Neural cell (in vitro differentiated cells): ENCODE measurements around the gene RRP15. TPM values are rescaled to one million over a fixed set of nuclear protein-coding genes. Genes with fewer than 3 reads are reported as not detected.

ENCODE experiments used
- H2AFZ ChIP-seq: fragments of 200-600, 300-800 bp; sonication (generic), shearing (Covaris generic); 2 replicates; pipeline ENCODE4 v1.6.0; 2014; ENCODE audit warnings: low read depth, mild to moderate bottlenecking, antibody characterized with exemption, low read length, moderate library complexity
- H3F3A ChIP-seq: fragments of 200-600 bp; shearing (Covaris generic); 2 replicates; pipeline ENCODE4 v1.6.1; 2016; ENCODE audit warnings: mild to moderate bottlenecking, moderate library complexity, mixed read lengths, antibody characterized with exemption, low read length; ENCODE audit not compliant: insufficient read depth, poor library complexity, severe bottlenecking
- H3K27ac ChIP-seq: fragments of 200-600, 300-800 bp; sonication (generic), shearing (Covaris generic); 2 replicates; pipeline ENCODE4 v1.5.1; 2014; ENCODE audit warnings: mild to moderate bottlenecking, low read length, moderate library complexity
- H3K27me3 ChIP-seq: fragments of 300-800, 200-600 bp; sonication (generic), shearing (Covaris generic); 2 replicates; pipeline ENCODE4 v1.6.0; 2014; ENCODE audit warnings: mild to moderate bottlenecking, low read depth, low read length, moderate library complexity; ENCODE audit not compliant: insufficient read depth
- H3K36me3 ChIP-seq: fragments of 300-800, 200-600 bp; sonication (generic), shearing (Covaris generic); 2 replicates; pipeline ENCODE4 v1.5.1; 2014; ENCODE audit warnings: mild to moderate bottlenecking, antibody characterized with exemption, low read length, moderate library complexity; ENCODE audit not compliant: insufficient read depth
- H3K4me2 ChIP-seq: fragments of 300-800, 200-600 bp; sonication (generic), shearing (Covaris generic); 2 replicates; pipeline ENCODE4 v1.6.0; 2014; ENCODE audit warnings: mild to moderate bottlenecking, low read length
- H3K4me3 ChIP-seq: fragments of 300-800, 200-600 bp; sonication (generic), shearing (Covaris generic); 2 replicates; pipeline ENCODE4 v1.5.1; 2014; ENCODE audit warnings: mild to moderate bottlenecking, low read length, moderate library complexity
- H3K79me2 ChIP-seq: fragments of 200-600 bp; shearing (Covaris generic); replicated peaks from 2 replicates; pipeline ENCODE4 v1.6.0; 2014; ENCODE audit warnings: mild to moderate bottlenecking, low read length, moderate library complexity; ENCODE audit not compliant: insufficient read depth
- H3K9ac ChIP-seq: fragments of 300-800, 200-600 bp; sonication (generic), shearing (Covaris generic); 2 replicates; pipeline ENCODE4 v1.6.1; 2016; ENCODE audit warnings: mild to moderate bottlenecking, low read length, mixed read lengths
- H3K9me2 ChIP-seq: fragments of 200-600 bp; shearing (Covaris generic); 2 replicates; pipeline ENCODE4 v1.6.1; 2016; ENCODE audit warnings: mild to moderate bottlenecking, low read length, mixed read lengths; ENCODE audit not compliant: insufficient read depth
- H3K9me3 ChIP-seq: fragments of 200-600, 300-800 bp; sonication (generic), shearing (Covaris generic); 2 replicates; pipeline ENCODE4 v1.6.1; 2016; ENCODE audit warnings: mild to moderate bottlenecking, mixed run types, low read length, moderate library complexity, mixed read lengths
- H4K20me1 ChIP-seq: fragments of 200-600 bp; shearing (Covaris generic); 2 replicates; pipeline ENCODE4 v1.6.1; 2016; ENCODE audit warnings: mild to moderate bottlenecking, mixed run types; ENCODE audit not compliant: insufficient read depth
- EP300 ChIP-seq: fragments of 450-650 bp; conservative IDR thresholded peaks from 2 replicates; pipeline ENCODE4 v1.6.1; 2014; ENCODE audit warnings: antibody characterized with exemption, mild to moderate bottlenecking, moderate library complexity; ENCODE audit not compliant: poor library complexity, severe bottlenecking
- EZH2 ChIP-seq: fragments of 200-600, 300-800 bp; shearing (Covaris generic), sonication (generic); IDR thresholded peaks from 2 replicates; pipeline ENCODE4 v1.6.1; 2014; ENCODE audit warnings: antibody characterized with exemption, low read length, borderline replicate concordance, mild to moderate bottlenecking; ENCODE audit not compliant: insufficient read depth, poor library complexity, severe bottlenecking
- MXI1 ChIP-seq: fragments of 450-650 bp; conservative IDR thresholded peaks from 2 replicates; pipeline ENCODE4 v1.6.1; 2014; ENCODE audit warnings: antibody characterized with exemption, mild to moderate bottlenecking; ENCODE audit not compliant: poor library complexity, severe bottlenecking
- POLR2AphosphoS5 ChIP-seq: IDR thresholded peaks from 2 replicates; pipeline ENCODE4 v1.6.1; 2012
- RAD21 ChIP-seq: fragments of 450-650 bp; conservative IDR thresholded peaks from 2 replicates; pipeline ENCODE4 v1.6.1; 2014; ENCODE audit warnings: antibody characterized with exemption, mild to moderate bottlenecking, moderate library complexity
- SMC3 ChIP-seq: fragments of 450-650 bp; conservative IDR thresholded peaks from 2 replicates; pipeline ENCODE4 v1.6.1; 2014; ENCODE audit warnings: antibody characterized with exemption, mild to moderate bottlenecking, moderate library complexity; ENCODE audit not compliant: poor library complexity
- polyA plus RNA-seq: library from polyadenylated mRNA; depleted of rRNA; stranded (reverse); fragments of >200 nt; gene quantifications from 2 replicates; pipeline ENCODE4 v1.2.3, GENCODE V29; 2014
- TF ChIP-seq, protein P1 (sequence below): fragments of 450-650 bp; IDR thresholded peaks from 2 replicates; pipeline ENCODE4 v1.5.1; 2014; ENCODE audit warnings: antibody characterized with exemption, mild to moderate bottlenecking, moderate library complexity; ENCODE audit not compliant: poor library complexity, severe bottlenecking
- TF ChIP-seq, protein P2 (sequence below): IDR thresholded peaks from 2 replicates; pipeline ENCODE4 v1.6.1; 2012; ENCODE audit warnings: borderline replicate concordance

The RRP15 gene
- polyA plus RNA-seq, 1 donor from 2014 or later: 5.4 TPM

DNA sequence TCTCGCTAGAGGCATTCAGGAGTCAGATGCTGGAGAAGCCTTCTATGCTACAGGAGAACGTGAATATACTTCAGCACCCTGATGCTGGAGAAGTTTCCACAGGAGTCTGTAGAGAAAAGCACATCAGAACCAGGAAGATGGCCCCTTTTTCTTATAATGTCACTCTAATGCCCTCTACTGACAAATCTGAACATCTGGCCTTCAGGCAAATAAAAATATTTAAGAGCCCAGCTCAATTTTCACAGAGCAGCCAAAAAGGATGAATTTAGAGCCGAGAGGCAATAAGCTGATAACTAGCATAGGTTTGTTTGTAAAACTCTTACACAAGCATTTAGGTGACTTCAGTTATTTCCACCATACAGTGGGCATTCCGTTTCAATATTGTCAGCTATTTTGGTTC is 3.8 kb upstream of the RRP15 start:
- H3K36me3 ChIP-seq: no peaks in the 10 kb centered on the region
- no peak for TF ChIP-seq EZH2
- TF ChIP-seq EP300: no peak
- H3F3A ChIP-seq: no peaks in the 10 kb centered on the region
- no peak overlapping the region for H3K4me2 ChIP-seq
- H3K27ac ChIP-seq: no peak overlapping the region
- H3K27me3 ChIP-seq: no peaks in the 10 kb centered on the region
- H3K9me3 ChIP-seq: peaks cover 3% of the 10 kb centered on the region
- no peak overlapping the region for H3K4me3 ChIP-seq
- H3K9ac ChIP-seq: no peak overlapping the region
- peaks cover 11% of the 10 kb centered on the region for H3K79me2 ChIP-seq
- no peaks in the 10 kb centered on the region for H3K9me2 ChIP-seq
- H2AFZ ChIP-seq: no peak overlapping the region
- no peaks in the 10 kb centered on the region for H4K20me1 ChIP-seq

DNA sequence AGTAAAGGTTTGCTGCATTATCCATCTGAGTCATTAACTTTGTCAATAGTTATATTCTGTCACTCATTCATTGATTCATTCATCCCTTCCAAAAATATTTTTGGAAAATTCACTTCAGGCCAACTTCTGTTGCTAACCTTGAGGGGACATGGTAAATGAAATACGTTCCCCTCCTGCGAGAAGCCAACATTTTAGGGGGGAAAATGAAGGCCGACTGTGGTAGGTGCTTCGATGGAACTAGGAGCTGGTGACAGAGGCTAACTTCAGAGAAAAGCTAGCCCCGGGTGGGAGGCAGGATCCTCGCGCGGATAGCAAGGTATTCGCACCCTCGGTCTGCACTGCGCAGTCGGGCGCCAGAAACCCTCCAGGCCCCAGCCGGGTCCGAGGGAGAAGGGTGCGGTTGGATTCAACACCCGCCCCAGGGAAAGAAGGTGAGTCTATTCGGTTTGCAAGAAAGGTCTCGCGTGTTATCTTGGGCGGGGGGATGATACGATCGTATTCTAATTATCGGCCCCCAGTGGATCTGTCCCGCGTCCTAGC is 646 bp upstream of the RRP15 start:
- peak overlapping the region; percentile 95 for H2AFZ ChIP-seq
- peak overlapping the region; percentile 85 for H3K4me3 ChIP-seq
- no peaks in the 10 kb centered on the region for H3K36me3 ChIP-seq
- no peaks in the 10 kb centered on the region for H3K9me2 ChIP-seq
- no peaks in the 10 kb centered on the region for H3K27me3 ChIP-seq
- H3K79me2 ChIP-seq: peaks cover 24% of the 10 kb centered on the region
- no peaks in the 10 kb centered on the region for H3F3A ChIP-seq
- H3K9me3 ChIP-seq: peaks cover 3% of the 10 kb centered on the region
- TF ChIP-seq EZH2: no peak
- no peak for TF ChIP-seq RAD21
- TF ChIP-seq, protein P1, sequence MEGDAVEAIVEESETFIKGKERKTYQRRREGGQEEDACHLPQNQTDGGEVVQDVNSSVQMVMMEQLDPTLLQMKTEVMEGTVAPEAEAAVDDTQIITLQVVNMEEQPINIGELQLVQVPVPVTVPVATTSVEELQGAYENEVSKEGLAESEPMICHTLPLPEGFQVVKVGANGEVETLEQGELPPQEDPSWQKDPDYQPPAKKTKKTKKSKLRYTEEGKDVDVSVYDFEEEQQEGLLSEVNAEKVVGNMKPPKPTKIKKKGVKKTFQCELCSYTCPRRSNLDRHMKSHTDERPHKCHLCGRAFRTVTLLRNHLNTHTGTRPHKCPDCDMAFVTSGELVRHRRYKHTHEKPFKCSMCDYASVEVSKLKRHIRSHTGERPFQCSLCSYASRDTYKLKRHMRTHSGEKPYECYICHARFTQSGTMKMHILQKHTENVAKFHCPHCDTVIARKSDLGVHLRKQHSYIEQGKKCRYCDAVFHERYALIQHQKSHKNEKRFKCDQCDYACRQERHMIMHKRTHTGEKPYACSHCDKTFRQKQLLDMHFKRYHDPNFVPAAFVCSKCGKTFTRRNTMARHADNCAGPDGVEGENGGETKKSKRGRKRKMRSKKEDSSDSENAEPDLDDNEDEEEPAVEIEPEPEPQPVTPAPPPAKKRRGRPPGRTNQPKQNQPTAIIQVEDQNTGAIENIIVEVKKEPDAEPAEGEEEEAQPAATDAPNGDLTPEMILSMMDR: no peak
- TF ChIP-seq POLR2AphosphoS5: no peak
- TF ChIP-seq, protein P2, sequence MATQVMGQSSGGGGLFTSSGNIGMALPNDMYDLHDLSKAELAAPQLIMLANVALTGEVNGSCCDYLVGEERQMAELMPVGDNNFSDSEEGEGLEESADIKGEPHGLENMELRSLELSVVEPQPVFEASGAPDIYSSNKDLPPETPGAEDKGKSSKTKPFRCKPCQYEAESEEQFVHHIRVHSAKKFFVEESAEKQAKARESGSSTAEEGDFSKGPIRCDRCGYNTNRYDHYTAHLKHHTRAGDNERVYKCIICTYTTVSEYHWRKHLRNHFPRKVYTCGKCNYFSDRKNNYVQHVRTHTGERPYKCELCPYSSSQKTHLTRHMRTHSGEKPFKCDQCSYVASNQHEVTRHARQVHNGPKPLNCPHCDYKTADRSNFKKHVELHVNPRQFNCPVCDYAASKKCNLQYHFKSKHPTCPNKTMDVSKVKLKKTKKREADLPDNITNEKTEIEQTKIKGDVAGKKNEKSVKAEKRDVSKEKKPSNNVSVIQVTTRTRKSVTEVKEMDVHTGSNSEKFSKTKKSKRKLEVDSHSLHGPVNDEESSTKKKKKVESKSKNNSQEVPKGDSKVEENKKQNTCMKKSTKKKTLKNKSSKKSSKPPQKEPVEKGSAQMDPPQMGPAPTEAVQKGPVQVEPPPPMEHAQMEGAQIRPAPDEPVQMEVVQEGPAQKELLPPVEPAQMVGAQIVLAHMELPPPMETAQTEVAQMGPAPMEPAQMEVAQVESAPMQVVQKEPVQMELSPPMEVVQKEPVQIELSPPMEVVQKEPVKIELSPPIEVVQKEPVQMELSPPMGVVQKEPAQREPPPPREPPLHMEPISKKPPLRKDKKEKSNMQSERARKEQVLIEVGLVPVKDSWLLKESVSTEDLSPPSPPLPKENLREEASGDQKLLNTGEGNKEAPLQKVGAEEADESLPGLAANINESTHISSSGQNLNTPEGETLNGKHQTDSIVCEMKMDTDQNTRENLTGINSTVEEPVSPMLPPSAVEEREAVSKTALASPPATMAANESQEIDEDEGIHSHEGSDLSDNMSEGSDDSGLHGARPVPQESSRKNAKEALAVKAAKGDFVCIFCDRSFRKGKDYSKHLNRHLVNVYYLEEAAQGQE: no peak
- no peak for TF ChIP-seq MXI1
- H3K4me2 ChIP-seq: peak overlapping the region; percentile 68
- no peaks in the 10 kb centered on the region for H4K20me1 ChIP-seq
- peak overlapping the region; percentile 68 for H3K27ac ChIP-seq
- peak overlapping the region; percentile 81 for H3K9ac ChIP-seq

DNA sequence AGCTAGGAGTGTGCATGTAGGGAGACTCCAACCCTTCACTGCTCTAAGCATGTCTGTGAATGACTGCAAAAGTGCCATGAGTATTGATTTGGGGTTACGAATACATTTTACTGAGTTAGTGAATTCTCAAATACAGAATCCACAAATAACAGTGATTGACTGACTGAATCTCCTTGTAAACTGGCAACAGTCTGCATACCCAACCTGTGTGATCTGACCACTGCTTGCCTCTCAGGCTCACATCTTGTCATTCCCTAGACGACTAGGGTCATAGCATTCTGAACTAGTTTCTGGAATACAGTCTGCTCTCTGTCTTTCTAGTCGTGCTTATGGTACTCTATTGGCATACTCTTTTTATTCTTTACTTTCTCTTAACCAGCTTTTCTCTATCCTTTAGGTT is 7.4 kb downstream of the RRP15 start:
- Histone ChIP-seq H3K4me2 (no peak overlapping the region), H3K4me3 (no peak overlapping the region), H3F3A (no peaks in the 10 kb centered on the region), H3K9ac (no peak overlapping the region), H2AFZ (no peak overlapping the region), H3K27ac (no peak overlapping the region), H3K9me3 (no peaks in the 10 kb centered on the region), H3K36me3 (no peaks in the 10 kb centered on the region), H4K20me1 (no peaks in the 10 kb centered on the region), H3K9me2 (no peaks in the 10 kb centered on the region), H3K27me3 (no peaks in the 10 kb centered on the region), H3K79me2 (peaks cover 10% of the 10 kb centered on the region)
- TF ChIP-seq SMC3: no peak
